CD4-positive, CD25-positive, alpha-beta regulatory T cell (primary cell): ENCODE measurements around the gene ORM1. TPM values are rescaled to one million over a fixed set of nuclear protein-coding genes. Genes with fewer than 3 reads are reported as not detected.
A peak's percentile ranks its signal among the peaks of the same experiment; 100 is the strongest.

ENCODE experiments used
- ATAC-seq, 2 donors: fragments of 150-1000 bp; cut with Tn5 transposase; one replicate each; pipeline ENCODE4 v1.10.0; 2021; ENCODE audit warnings: low read depth in 2 of 2, moderate number of reproducible peaks in 2 of 2, moderate library complexity in 1 of 2
- DNase-seq, 3 donors: peaks; one replicate each; pipeline versions ENCODE4 v3.0.0 to v3.0.0-alpha.2; 2012 to 2022; ENCODE audit warnings: mixed read lengths in 1 of 3
- H3K27ac ChIP-seq: one replicate; pipeline ENCODE4 v1.7.0; 2013; ENCODE audit warnings: mild to moderate bottlenecking, low read length; ENCODE audit not compliant: insufficient read depth, poor library complexity, severe bottlenecking
- H3K27me3 ChIP-seq: one replicate; pipeline ENCODE4 v1.7.0; 2013; ENCODE audit warnings: low read length; ENCODE audit not compliant: control insufficient read depth, insufficient read depth
- H3K36me3 ChIP-seq: one replicate; pipeline ENCODE4 v1.7.0; 2013; ENCODE audit warnings: mild to moderate bottlenecking, low read length, moderate library complexity; ENCODE audit not compliant: control insufficient read depth, insufficient read depth
- H3K4me1 ChIP-seq: 2 replicates; pipeline ENCODE4 v1.7.0; 2013; ENCODE audit warnings: mild to moderate bottlenecking, low read length; ENCODE audit not compliant: insufficient read depth, control insufficient read depth, poor library complexity, severe bottlenecking
- H3K4me3 ChIP-seq: one replicate; pipeline ENCODE4 v1.7.0; 2013; ENCODE audit warnings: low read depth, mild to moderate bottlenecking, low read length, moderate library complexity
- H3K9me3 ChIP-seq, 2 experiments: 1 replicate in 1 of 2; 2 replicates in 1 of 2; pipeline ENCODE4 v1.7.0; 2013; ENCODE audit warnings: low read length in 2 of 2, mild to moderate bottlenecking in 1 of 2, moderate library complexity in 1 of 2; ENCODE audit not compliant: control insufficient read depth in 2 of 2
- H3K27ac Mint-ChIP-seq, 3 donors: one replicate each; pipeline ENCODE4 v1.8.0; 2020 to 2022; ENCODE audit warnings: mild to moderate bottlenecking in 3 of 3, mixed read lengths in 3 of 3, moderate library complexity in 2 of 3
- H3K27me3 Mint-ChIP-seq: one replicate; pipeline ENCODE4 v1.8.0; 2022; ENCODE audit warnings: mild to moderate bottlenecking, mixed read lengths
- H3K36me3 Mint-ChIP-seq: one replicate; pipeline ENCODE4 v1.8.0; 2020; ENCODE audit warnings: mixed read lengths
- H3K4me1 Mint-ChIP-seq, 4 donors: one replicate each; pipeline ENCODE4 v1.8.0; 2020 to 2022; ENCODE audit warnings: mixed read lengths in 4 of 4, mild to moderate bottlenecking in 1 of 4
- H3K4me3 Mint-ChIP-seq, 4 donors: one replicate each; pipeline ENCODE4 v1.8.0; 2020 to 2022; ENCODE audit warnings: mild to moderate bottlenecking in 4 of 4, mixed read lengths in 4 of 4, moderate library complexity in 3 of 4
- H3K9me3 Mint-ChIP-seq, 7 donors: one replicate each; pipeline ENCODE4 v1.8.0; 2020 to 2022; ENCODE audit warnings: mixed read lengths in 7 of 7, mild to moderate bottlenecking in 3 of 7, moderate library complexity in 2 of 7
- polyA plus RNA-seq, 4 donors: library from polyadenylated mRNA; unstranded; fragments of 300-500 nt; fragmentation: Illumina TruSeq; gene quantifications; one replicate each; pipeline ENCODE4 v1.2.3, GENCODE V29; 2021
- total RNA-seq: library from RNA; stranded (reverse); gene quantifications from one replicate; pipeline ENCODE4 v1.2.3, GENCODE V29; 2022

Gene ORM1
- total and polyA plus RNA-seq, 5 donors from 2014 or later: not detected

GRCh38 chr9:114356792-114357191, 33.9 kb downstream of the ORM1 start:
- Mint-ChIP-seq H3K27ac (peak overlapping the region in 2 of 3 donors; percentile 60 to 72), H3K4me3 (peak overlapping the region in 1 of 4 donors; percentile 28), H3K36me3 (peaks cover 48% of the 10 kb centered on the region), H3K27me3 (no peaks in the 10 kb centered on the region), H3K9me3 (no peaks in the 10 kb centered on the region), H3K4me1 (peaks cover 10 to 61% (median 34%) of the 10 kb centered on the region in 4 donors)
- ATAC-seq (no peak), DNase-seq (no peak)
- Histone ChIP-seq H3K27ac (peak overlapping the region; percentile 44), H3K4me3 (no peak overlapping the region), H3K27me3 (no peaks in the 10 kb centered on the region), H3K4me1 (peaks cover 23% of the 10 kb centered on the region), H3K36me3 (peaks cover 89% of the 10 kb centered on the region), H3K9me3 (no peaks in the 10 kb centered on the region)

- peak overlapping the region; percentile 44 for H3K27ac ChIP-seq
- no peak overlapping the region for H3K4me3 ChIP-seq
- Mint-ChIP-seq H3K36me3 (peaks cover 45% of the 10 kb centered on the region), H3K9me3 (no peaks in the 10 kb centered on the region), H3K27me3 (no peaks in the 10 kb centered on the region), H3K4me1 (peaks cover 5 to 60% (median 30%) of the 10 kb centered on the region in 4 donors), H3K27ac (peak overlapping the region in 2 of 3 donors; percentile 70 to 74), H3K4me3 (no peak overlapping the region)
- ATAC-seq: no peak
- no peaks in the 10 kb centered on the region for H3K27me3 ChIP-seq
- no peak for DNase-seq
- H3K9me3 ChIP-seq: no peaks in the 10 kb centered on the region
- peaks cover 89% of the 10 kb centered on the region for H3K36me3 ChIP-seq
- peaks cover 23% of the 10 kb centered on the region for H3K4me1 ChIP-seq
Measured at GRCh38 chr9:114357360-114357759, 34.5 kb downstream of the ORM1 start.

- H3K4me1 ChIP-seq: peaks cover 28% of the 10 kb centered on the region
- peaks cover 8 to 60% (median 29%) of the 10 kb centered on the region in 4 donors for H3K4me1 Mint-ChIP-seq
- H3K4me3 Mint-ChIP-seq: no peak overlapping the region
- H3K9me3 ChIP-seq: no peaks in the 10 kb centered on the region
- peaks cover 47% of the 10 kb centered on the region for H3K36me3 Mint-ChIP-seq
- no peak for DNase-seq
- ATAC-seq: no peak
- H3K27ac Mint-ChIP-seq: peak overlapping the region in 1 of 3 donors; percentile 92
- H3K9me3 Mint-ChIP-seq: no peaks in the 10 kb centered on the region
- no peak overlapping the region for H3K4me3 ChIP-seq
- no peaks in the 10 kb centered on the region for H3K27me3 Mint-ChIP-seq
- H3K27ac ChIP-seq: peak overlapping the region; percentile 49
- no peaks in the 10 kb centered on the region for H3K27me3 ChIP-seq
- H3K36me3 ChIP-seq: peaks cover 90% of the 10 kb centered on the region
Measured at GRCh38 chr9:114357911-114358328, 35.0 kb downstream of the ORM1 start.

GRCh38 chr9:114359801-114360200, 36.9 kb downstream of the ORM1 start:
- ATAC-seq (no peak), DNase-seq (no peak)
- no peak overlapping the region for H3K4me3 Mint-ChIP-seq
- peaks cover 21 to 69% (median 46%) of the 10 kb centered on the region in 4 donors for H3K4me1 Mint-ChIP-seq
- no peaks in the 10 kb centered on the region for H3K9me3 ChIP-seq
- peaks cover 47% of the 10 kb centered on the region for H3K4me1 ChIP-seq
- H3K36me3 ChIP-seq: peaks cover 96% of the 10 kb centered on the region
- no peaks in the 10 kb centered on the region for H3K27me3 ChIP-seq
- H3K27me3 Mint-ChIP-seq: no peaks in the 10 kb centered on the region
- H3K4me3 ChIP-seq: no peak overlapping the region
- H3K9me3 Mint-ChIP-seq: no peaks in the 10 kb centered on the region
- no peak overlapping the region for H3K27ac ChIP-seq
- peaks cover 64% of the 10 kb centered on the region for H3K36me3 Mint-ChIP-seq
- peak overlapping the region; percentile 30 to 94 (median 92) for H3K27ac Mint-ChIP-seq

GRCh38 chr9:114361542-114361941, 38.6 kb downstream of the ORM1 start:
- Histone ChIP-seq H3K4me1 (peaks cover 63% of the 10 kb centered on the region), H3K9me3 (no peaks in the 10 kb centered on the region), H3K27ac (peak overlapping the region; percentile 98), H3K4me3 (no peak overlapping the region), H3K36me3 (peaks cover 93% of the 10 kb centered on the region), H3K27me3 (no peaks in the 10 kb centered on the region)
- H3K9me3 Mint-ChIP-seq: no peaks in the 10 kb centered on the region
- H3K36me3 Mint-ChIP-seq: peaks cover 70% of the 10 kb centered on the region
- no peak for ATAC-seq
- peaks cover 21 to 81% (median 58%) of the 10 kb centered on the region in 4 donors for H3K4me1 Mint-ChIP-seq
- DNase-seq: no peak
- no peaks in the 10 kb centered on the region for H3K27me3 Mint-ChIP-seq
- no peak overlapping the region for H3K4me3 Mint-ChIP-seq
- peak overlapping the region; percentile 79 to 94 (median 92) for H3K27ac Mint-ChIP-seq

GRCh38 chr9:114362394-114362793, 39.5 kb downstream of the ORM1 start:
- peaks cover 72% of the 10 kb centered on the region for H3K4me1 ChIP-seq
- peaks cover 93% of the 10 kb centered on the region for H3K36me3 ChIP-seq
- H3K27ac ChIP-seq: peak overlapping the region; percentile 98
- no peaks in the 10 kb centered on the region for H3K27me3 Mint-ChIP-seq
- H3K27ac Mint-ChIP-seq: peak overlapping the region; percentile 14 to 95 (median 88)
- H3K4me3 Mint-ChIP-seq: peak overlapping the region in 1 of 4 donors; percentile 81
- ATAC-seq: no peak
- no peaks in the 10 kb centered on the region for H3K27me3 ChIP-seq
- H3K36me3 Mint-ChIP-seq: peaks cover 72% of the 10 kb centered on the region
- H3K9me3 Mint-ChIP-seq: no peaks in the 10 kb centered on the region
- peaks cover 27 to 85% (median 60%) of the 10 kb centered on the region in 4 donors for H3K4me1 Mint-ChIP-seq
- no peaks in the 10 kb centered on the region for H3K9me3 ChIP-seq
- no peak for DNase-seq
- H3K4me3 ChIP-seq: no peak overlapping the region

GRCh38 chr9:114363424-114363823, 40.5 kb downstream of the ORM1 start:
- peaks cover 75% of the 10 kb centered on the region for H3K4me1 ChIP-seq
- peaks cover 65% of the 10 kb centered on the region for H3K36me3 Mint-ChIP-seq
- ATAC-seq: peak; percentile 33 to 42
- H3K4me3 Mint-ChIP-seq: peak overlapping the region; percentile 12 to 79 (median 75)
- peak overlapping the region; percentile 98 for H3K27ac ChIP-seq
- no peak for DNase-seq
- H3K36me3 ChIP-seq: peaks cover 93% of the 10 kb centered on the region
- peak overlapping the region; percentile 95 to 97 (median 96) for H3K27ac Mint-ChIP-seq
- peak overlapping the region; percentile 26 for H3K4me3 ChIP-seq
- H3K9me3 ChIP-seq: no peaks in the 10 kb centered on the region
- H3K27me3 Mint-ChIP-seq: no peaks in the 10 kb centered on the region
- H3K27me3 ChIP-seq: no peaks in the 10 kb centered on the region
- H3K9me3 Mint-ChIP-seq: no peaks in the 10 kb centered on the region
- H3K4me1 Mint-ChIP-seq: peaks cover 23 to 90% (median 58%) of the 10 kb centered on the region in 4 donors
